ENCODE measurements around the gene KRT81.
A peak's percentile ranks its signal among the peaks of the same experiment; 100 is the strongest.

Gene KRT81

DNA sequence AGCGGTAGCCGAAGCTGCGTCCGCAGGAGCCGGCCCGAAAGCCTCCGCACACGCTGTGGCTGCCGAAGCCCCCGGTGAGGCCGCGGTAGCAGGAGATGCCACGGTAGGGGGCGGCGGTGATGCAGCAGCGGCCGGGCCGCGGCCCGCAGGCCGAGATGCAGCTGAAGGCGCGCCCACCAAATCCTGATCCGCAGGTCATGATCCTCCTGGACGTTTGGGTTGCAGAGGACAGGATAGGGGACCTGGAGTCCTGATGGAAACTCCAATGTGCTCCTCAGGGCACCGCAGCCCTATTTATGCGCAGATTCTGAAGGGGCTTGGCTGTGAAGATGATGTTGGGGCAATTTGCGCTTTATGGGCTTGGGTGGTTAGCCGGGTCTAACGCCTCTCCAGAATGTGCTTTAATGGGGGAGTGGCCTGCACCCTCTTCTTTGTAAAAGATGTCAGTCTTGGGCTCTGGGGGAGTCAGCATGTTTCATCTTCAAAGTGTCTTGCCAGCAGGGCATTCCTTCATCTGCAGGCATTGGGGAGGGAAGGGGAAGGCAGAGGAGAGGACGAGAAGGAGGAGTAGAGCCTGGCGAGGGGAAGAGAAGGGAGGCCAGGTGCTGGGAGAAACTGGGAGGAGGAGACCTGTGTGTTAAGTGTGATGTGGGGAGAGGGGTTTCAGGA lies at the start of gene KRT81:
Gene KRT81, minus strand, starts transcription at position 268 of the 669 bp plus-strand sequence. Its CDS starts 69 bp downstream, at position 199.
- no peak for DNase-seq

DNA sequence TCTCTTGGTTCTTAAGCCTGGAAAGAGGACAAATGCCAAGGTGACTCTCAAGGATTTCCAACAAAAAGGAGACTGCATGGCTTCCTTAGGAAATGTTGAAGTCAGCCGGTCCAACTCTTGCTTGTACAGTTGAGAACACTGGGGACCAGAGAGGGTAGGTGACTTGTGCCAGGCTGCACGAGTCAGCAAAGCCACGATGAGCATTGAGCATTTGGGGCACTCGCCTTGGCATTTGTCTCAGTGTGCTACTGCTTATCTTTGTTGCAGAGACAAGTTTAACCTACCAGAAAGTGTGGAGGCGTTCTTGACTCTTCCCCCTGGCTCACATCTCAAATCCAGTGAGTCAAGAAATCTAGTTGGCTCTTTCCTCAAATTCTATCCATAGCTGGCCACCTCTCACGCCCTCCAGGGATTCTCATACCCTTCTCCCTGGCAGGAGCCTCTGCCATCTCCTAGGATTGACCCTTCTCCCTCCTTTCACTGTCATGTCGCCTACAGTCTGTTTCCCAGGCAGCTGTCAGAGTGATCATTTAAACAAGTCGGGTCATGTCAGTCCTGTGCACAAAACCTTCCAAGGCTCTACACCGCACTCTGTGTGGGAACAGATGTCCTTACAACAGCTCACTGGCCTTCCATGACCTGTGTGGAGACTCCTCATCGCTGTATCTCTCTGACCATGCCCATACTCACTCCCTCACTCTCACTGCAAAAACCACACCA lies 47.1 kb upstream of the KRT81 start:
- DNase-seq, result no peak

DNA sequence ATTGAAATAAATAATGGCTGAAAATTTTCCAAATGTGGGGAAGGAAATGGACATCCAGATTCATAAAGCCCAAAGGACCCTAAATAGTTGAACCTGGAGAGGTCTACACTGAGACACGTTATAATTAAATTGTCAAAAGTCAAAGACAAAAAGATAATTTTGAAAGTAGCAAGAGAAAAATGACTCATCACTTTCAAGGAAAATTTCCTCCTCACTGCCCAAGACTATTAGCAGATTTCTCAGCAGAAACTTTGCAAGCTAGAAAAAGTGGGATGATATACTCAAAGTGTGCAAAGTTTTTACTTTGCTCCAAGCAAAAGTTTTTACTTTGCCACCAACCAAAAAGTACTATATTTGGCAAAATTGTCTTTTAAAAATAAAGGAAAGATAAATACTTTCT lies 45.7 kb upstream of the KRT81 start:
- no peak for DNase-seq

DNA sequence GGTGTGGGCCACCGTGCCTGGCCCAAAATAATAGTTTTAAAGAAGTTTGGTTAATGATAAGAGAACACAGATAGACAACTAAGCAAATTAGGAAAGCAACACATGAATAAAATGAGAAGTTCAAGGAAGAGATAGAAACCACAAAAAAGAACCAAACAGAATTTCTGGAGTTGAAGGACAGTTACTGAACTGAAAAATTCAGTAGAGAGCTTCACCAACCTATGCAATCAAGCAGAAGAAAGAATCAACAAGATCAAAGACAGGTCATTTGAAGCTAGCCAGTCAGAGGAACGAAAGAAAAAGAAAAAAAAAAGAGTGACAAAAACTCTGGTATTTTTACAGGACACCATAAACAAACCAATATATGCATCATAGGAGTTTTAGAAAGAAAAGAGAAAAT lies 45.3 kb upstream of the KRT81 start:
- DNase-seq, result no peak

DNA sequence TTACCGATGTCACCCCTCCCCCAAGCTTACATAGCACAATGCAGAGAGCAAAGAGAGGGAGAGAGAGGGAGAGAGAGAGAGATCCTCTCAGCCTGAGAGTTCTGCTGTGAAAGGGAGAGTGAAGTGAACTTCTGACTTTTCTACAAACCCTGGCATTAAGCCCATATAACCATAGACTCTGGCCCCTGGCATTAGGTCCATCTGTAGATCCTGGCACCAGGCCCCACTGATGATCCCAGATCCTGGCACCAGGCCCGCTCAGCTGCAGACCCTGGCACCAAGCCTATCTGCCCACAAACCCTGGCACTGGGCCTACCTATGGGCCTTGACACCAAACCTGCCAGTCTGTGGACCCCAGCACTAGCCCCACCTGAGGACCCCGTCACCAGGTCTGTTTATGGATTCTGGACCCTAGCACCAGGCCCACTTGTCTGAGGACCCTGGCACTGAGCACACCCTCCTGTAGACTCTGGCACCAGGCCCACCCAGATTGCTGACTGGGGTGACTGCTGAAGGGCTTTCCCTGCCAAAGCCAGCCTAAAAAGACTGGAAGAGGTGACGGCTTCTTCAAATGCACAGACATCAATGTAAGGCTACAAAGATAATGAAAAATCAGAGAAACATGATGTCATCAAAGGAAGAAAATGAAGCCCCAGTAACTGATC lies 44.4 kb upstream of the KRT81 start:
- no peak for DNase-seq

DNA sequence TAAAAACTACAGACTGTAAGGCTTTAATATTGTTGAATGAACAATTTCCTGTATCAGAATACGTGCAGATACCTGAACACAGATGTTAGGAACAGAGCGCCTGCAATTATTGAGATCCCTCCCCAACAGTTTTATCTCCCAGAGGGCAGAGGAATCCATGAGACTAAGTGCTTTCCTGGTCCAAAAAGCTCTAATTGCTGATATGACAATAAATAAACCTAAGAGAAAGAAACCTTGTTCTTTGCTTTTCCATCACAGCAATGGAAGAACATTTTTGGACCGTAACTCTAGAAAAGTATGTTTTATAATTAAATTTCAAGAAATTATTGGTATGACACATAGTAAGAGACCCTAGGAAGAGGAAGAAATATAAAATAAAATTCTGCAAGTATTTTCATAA lies 42.9 kb upstream of the KRT81 start:
- no peak for DNase-seq

DNA sequence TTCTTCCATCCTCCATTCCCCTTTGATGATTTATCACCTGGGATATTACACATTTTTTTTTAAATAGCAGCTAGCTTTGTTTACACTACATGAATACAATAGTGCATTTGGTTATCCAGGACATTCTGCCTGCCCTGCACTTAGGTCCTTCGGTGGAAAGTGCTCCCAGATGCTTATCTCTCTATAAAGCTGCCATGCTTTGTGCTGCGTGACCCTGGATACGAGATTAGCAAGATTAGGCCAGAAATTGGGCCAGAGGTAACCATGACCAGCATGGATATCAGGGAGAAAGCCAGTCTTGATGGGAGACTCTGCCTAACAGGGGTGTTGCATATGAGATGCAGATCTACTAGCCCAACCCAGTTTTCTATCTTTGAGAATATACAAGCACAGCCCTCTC lies 42.0 kb upstream of the KRT81 start:
- no peak for DNase-seq

DNA sequence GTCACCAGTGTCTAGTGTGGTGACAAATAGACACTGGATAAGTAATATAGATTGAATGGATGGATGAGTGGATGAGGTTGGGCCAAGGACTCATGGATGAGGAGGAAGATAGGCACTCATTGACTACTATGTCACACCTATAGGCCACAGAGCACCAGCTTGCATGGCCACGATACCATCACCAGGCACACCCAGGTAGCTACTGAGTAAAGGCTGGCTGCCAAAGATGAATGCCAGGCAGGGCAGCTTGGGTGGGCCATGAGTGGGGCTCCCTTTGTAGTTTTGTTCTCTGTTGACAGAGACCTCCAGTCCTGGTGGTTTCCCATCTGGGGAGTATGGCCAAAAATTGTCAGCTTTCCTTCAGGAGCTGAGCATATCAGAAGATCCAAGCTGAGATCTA lies 41.0 kb upstream of the KRT81 start:
- no peak for DNase-seq

DNA sequence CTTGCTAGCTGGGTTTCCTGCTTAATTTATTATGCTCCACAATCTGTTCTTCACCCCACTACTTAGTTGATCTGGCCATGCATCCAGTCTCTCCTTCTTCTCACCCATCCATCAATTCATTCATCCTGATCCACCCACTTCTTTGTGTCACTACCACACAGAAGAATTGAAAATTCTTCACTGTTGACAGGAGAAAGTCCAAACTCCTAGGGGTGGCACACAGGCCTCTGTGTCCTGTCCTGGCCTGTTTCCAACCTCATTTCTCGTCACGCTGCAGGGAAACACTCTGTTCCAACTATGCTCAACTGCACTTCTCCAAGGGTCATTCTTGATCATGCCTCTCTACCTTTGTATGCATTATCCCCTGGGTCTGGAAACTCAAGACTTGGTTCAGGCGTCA lies 40.5 kb upstream of the KRT81 start:
- no peak for DNase-seq

DNA sequence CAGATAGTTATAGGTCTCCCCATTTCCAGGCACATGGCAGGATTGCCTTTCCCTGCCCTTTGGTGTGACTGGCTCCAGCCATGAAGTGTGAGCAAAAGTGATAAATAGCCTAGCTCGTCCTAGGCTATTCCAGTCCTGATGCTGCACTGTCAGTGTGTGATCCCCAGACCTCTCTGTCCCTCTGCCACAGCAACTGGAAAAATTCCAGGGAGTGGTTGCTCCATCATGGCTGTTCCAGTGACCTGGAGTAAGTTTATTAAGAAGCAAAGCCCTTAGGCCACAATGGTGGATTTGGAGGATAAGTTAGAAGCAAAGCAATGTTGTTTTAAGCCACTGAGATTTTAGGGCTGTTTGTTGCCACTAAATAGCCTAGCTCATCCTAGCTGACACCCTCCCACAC lies 39.7 kb upstream of the KRT81 start:
- DNase-seq, result no peak

DNA sequence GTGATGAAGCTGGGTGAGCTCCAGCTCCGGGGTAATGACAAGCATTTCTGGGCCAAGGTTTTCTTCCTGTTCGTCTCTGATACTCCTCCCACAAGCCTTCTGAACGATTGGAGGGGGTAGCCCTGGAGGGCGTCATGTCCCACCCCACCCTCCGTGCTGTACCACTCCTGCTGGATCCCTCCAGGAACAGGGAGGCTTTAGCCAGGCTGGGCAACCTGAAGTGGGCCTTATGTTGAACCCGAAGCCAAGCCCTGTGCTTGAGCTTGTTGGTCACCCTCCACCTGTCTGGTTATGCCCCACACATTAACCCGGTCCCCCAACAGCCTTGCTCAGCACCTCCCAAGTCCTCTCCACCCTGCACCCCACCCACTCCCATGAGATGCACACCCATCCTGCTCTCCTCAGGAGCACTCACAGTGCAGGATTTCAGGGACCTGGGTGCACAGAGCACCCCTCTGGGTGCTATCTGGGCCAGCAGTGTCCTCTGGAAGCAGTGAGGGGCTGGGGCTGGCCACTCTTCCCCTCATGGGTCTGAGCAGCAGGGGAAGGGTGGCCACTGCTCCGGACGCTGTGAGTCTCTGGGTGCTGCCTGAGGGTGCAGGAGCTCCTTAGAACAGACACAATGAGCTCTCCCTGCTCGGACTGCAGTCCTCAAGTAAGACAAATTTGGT lies 36.6 kb upstream of the KRT81 start:
- no peak for DNase-seq

DNA sequence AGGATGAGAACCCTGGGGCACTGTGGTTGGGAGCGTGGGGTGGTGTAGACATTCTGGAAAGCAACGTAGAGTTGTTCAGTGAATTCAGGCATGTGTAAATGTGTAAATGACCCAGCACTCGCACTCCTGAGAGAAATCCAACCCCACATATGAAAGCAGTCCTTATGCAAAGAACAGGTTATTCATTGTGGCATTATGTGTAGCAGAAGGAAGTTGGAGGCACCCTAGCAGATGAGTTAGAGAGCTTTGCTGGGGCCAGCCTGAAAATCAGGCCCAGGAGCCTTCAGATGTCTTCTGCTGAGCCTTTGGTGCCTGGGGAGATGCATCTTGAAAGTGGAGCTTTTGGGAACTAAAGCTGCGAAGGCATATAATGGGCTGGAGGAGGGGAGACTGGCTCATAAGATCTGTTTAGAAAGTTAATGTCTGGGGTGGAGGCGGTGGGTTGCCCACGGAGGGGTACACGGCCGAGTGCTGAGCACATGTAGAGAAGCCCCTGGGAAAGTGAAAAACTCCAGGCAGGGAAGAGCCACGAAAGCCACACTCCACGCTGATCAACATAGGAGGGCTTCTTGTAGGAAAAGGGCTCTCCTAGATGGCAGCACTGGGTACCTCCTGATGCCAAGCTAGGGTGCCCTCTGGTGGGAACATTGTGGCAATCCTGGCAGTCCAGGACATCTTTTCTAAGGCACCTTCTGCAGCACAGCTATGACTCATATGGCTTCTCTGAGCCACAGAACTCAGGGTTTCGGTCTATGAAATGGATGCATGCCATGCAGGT lies 35.9 kb upstream of the KRT81 start:
- peak; percentile 85 for DNase-seq

DNA sequence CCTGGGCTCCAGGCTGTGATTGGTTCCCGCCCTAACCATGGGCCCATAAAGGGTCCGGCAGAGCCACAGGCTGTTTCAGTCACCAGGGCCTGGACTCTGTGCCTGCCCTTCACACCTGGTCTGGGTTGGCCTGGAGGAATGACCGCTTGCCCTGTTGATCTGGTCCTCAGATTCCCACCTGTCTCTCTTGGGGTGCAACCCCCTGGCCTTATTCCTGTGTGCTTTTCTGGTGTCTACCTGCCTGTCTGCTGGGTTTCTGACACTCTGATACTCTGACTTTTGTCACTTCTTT lies 32.8 kb upstream of the KRT81 start:
- DNase-seq, result no peak

DNA sequence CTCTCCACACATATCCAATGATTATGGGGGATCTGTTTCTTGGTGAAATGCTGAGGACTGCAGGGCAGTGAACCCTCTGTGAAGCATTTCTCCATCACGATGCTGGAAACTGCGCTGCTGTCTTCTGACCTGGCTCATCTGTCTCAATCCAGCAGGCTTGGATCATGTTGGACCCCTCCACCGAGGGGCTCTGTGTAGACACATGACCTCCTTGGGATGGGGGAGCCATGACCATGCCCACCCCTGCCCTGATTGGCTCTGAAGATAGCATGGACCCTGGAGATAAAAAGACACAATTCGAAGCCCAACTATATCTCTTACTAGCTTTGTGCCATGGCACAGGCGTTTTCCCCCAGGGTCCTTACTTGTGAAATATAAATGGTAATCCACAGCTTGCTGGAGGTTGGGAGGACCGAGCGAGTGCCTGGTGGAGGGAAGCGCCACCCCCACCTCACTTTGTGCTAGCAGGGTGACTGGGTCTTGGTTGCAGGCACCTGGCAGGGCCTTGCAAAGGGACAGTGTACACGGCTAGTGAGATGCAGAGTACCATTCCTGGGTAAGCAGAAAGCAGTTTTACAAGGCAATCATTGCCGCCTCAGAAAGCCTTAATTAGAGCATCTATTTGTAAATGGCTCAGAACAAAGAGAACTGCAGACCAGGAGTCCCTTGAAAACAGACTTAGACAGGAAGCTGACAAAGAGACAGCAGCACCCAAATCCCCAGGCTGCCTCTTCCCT lies 32.2 kb upstream of the KRT81 start:
- no peak for DNase-seq

DNA sequence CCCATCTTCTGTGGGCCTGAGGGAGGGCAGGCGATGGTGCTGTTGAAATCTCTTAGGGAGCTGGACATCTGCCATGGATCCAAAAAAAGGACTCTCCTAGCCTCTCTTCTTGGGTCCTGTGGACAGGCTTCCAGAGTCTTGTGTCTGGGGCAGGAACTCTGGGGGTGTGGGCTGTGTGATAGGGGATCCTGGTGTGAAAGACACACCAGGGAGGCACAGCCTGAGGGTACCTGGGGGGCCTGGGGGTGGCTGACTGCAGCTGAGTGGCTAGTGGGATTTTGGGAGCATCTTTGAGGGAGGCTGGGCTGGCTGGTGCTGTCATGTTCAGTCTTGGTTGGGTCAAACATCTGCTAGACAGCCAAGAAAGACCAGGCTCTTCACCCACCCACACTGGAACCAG lies 31.7 kb upstream of the KRT81 start:
- DNase-seq, result no peak

DNA sequence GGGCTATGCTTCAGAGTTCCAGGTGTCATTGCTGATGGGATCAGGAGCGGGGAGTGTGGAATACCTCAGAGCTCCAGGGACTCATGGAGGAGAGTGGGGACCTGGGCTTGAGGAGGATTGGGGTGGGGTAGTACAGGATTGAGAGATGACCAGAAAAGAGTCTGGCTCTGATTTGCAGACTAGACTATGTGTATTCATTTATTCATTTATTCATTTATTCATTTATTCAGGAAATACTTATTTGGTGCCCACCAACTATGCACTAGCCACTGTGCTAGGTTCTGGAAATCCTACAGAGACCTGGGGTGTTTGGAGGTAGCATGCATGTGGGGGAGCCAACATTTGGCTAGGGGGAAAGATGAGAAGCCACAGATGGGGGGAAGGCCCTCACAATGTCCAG lies 30.7 kb upstream of the KRT81 start:
- no peak for DNase-seq

DNA sequence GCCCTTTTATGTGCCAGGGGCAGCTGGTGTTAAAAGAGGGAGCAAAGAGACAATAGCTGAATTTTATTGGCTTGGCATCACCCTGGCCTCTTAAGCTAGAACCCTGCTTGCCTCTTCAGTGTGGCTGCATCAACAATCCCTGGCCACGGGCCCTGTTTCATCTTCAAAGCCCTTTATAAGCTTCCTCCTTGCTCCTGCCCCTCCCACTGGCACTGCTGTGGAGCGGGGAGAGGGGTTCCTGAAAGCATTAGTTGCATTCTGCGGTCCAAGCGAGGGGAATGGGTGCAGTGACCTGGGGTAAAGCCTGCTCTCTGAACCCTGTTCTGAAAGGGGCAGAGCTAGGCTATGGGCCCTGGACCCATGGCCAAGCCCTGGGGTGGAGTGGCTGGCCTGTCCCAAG lies 30.1 kb upstream of the KRT81 start:
- no peak for DNase-seq

DNA sequence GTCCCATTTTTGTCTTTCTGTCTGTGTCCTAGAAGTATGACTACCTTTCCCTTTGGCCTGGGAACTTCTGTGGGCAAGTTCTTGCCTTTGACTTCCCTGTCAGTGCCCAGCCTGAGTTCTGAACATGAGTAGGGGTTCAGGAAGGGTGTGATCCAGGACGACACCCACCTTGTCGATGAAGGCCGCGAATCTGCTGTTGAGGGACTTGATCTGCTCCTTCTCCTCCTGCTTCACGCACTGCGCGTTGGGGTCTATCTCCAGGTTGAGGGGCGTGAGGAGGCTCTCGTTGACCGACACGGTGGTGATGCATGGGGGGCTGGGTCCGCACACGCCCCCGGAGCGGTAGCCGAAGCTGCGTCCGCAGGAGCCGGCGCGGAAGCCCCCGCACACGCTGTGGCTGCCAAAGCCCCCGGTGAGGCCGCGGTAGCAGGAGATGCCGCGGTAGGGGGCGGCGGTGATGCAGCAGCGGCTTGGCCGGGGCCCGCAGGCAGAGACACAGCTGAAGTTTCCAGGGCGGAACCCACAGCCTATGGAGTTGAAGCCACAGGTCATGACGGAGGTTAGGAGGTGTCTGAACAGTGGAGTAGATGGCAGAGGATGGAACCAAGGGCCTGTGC lies 29.6 kb upstream of the KRT81 start, which contains the start of gene KRT83:
Gene KRT83, minus strand, starts transcription at position 615 of the 617 bp plus-strand sequence. Its CDS starts 63 bp downstream, at position 552.
- no peak for DNase-seq

DNA sequence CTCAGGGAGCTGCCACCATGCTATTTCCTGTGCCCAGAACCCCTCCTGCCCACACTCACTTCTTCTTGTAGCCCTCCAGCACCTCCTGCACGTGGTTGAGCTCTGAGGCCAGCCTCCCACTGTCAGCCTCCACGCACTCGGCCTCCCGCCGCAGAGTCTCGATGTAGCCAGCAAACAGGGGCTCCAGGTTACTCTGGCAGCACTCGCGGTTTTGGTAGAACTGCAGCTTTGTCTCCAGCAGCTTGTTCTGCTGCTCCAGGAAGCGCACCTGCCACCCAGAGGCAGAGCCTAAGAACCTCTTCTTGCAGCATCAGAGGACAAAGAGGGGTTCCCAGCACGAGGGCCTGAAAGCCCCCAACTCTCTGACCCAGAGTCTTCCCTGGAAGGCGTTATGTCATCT lies 27.8 kb upstream of the KRT81 start:
- no peak for DNase-seq

DNA sequence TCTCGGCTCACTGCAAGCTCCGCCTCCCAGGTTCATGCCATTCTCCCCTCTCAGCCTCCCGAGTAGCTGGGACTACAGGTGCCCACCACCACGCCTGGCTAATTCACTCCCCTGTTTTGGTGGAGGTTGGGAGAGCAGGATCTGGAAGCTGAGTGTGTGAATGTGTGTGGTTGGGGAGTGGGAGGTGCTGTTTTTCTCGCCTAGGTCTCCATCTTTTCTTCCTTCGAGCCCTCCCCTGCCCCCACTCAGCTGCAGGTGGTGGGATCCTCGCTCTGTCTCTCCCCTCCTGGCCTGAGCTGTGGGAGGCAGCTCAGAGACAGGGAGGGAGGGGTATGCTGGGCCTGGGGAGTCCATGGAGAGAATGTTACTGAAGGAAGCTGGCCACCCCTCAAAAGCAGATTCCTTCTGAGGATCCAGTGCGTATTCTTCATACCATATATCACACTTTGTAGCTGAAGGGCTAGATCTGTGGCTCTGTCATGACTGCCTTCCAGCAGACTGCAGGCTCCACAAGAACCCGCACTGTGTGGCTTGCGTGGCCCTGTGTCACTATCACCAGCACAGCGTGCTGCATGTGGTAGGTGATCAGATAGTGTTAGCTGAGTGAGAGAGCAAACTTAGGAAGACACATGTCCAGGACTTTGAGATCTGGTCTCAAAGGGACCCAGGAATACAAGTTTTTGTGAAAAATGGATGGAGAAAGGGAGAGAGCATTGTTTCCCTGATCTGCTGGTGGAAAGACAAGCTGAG lies 27.1 kb upstream of the KRT81 start:
- no peak for DNase-seq

DNA sequence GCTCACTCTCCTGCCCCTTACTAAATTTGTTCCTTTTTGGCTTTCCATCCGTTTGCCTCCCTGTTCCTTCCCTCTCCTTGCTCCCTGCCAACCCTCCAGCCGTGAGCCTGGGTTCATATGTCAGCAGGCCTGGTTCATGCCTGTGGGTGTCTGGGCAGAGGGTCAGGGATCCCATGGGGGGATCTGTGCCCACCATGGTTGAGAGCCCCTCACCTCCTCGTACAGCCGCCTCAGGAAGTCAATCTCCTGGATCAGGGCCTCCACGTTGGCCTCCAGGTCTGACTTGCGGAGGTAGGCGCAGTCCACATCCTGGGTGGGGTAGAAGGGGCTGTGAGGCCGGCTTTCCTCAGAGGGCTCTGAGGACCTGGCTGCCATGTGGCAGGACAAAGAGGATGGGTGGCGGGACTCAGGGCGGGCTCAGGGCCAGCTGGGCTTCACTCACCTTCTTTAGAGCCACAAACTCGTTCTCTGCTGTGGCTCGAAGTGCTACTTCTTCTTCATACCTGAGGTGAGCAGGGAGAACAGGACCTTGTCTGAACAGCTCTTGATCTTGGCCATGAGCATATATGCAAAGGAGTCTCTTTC lies 26.2 kb upstream of the KRT81 start:
- DNase-seq, result no peak

All from inflammatory macrophage treated with lipopolysaccharide for 4 hours (primary cell).